ENCODE data around the gene IGF1R. TPM values are rescaled to one million over a fixed set of nuclear protein-coding genes. Genes with fewer than 3 reads are reported as not detected.

The IGF1R gene
- total RNA-seq, 1 donor from 2014 or later: 97.7 TPM

GRCh38 chr15:98874773-98875172 is 226.4 kb downstream of the IGF1R start:
- Histone ChIP-seq H3K4me1 (peaks cover 54% of the 10 kb centered on the region), H3K9me3 (no peaks in the 10 kb centered on the region)

DNA sequence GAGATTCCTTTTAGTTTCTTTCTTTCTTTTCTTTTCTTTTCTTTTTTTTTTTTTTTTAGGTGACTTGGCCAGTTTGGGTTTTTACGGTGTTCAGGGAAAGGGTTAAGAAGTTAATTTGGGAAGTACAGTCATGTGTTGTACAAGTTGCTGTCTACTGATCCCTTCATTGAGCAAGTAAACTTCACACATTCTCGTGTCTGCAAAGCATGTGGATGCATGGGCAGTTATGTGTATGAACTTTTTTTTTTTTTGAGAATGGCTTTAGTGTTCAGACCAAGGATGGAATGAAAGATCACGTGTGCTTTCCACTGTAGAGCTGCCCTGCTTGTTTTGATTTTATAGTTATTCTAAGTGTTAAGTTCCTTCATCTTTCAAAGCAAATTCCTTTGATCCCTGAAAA is 227.0 kb downstream of the IGF1R start:
- intact Hi-C loops (cut with DNase I): no loop called here

More at GRCh38 chr15:98874773-98875172, 226.4 kb downstream of the IGF1R start:
- DNase-seq (ENCODE audit: extremely low spot score in 2 of 2): no peak
- Histone ChIP-seq H3K27me3 (no peaks in the 10 kb centered on the region), H3K36me3 (no peaks in the 10 kb centered on the region), H3K27ac (peak overlapping the region; percentile 49), H3K4me3 (peak overlapping the region in 1 of 2 donors; percentile 6)
- TF ChIP-seq, protein P1, sequence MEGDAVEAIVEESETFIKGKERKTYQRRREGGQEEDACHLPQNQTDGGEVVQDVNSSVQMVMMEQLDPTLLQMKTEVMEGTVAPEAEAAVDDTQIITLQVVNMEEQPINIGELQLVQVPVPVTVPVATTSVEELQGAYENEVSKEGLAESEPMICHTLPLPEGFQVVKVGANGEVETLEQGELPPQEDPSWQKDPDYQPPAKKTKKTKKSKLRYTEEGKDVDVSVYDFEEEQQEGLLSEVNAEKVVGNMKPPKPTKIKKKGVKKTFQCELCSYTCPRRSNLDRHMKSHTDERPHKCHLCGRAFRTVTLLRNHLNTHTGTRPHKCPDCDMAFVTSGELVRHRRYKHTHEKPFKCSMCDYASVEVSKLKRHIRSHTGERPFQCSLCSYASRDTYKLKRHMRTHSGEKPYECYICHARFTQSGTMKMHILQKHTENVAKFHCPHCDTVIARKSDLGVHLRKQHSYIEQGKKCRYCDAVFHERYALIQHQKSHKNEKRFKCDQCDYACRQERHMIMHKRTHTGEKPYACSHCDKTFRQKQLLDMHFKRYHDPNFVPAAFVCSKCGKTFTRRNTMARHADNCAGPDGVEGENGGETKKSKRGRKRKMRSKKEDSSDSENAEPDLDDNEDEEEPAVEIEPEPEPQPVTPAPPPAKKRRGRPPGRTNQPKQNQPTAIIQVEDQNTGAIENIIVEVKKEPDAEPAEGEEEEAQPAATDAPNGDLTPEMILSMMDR (IDR thresholded peaks at IDR 0.05): no peak
- TF ChIP-seq POLR2A (IDR thresholded peaks at IDR 0.05) (no peak), POLR2AphosphoS5 (IDR thresholded peaks at IDR 0.05; ENCODE audit: insufficient read depth in 1 of 2, low read depth in 1 of 2) (peak in 1 of 2 donors; percentile 36)
- intact Hi-C loops (cut with DNase I): no loop called here

DNA sequence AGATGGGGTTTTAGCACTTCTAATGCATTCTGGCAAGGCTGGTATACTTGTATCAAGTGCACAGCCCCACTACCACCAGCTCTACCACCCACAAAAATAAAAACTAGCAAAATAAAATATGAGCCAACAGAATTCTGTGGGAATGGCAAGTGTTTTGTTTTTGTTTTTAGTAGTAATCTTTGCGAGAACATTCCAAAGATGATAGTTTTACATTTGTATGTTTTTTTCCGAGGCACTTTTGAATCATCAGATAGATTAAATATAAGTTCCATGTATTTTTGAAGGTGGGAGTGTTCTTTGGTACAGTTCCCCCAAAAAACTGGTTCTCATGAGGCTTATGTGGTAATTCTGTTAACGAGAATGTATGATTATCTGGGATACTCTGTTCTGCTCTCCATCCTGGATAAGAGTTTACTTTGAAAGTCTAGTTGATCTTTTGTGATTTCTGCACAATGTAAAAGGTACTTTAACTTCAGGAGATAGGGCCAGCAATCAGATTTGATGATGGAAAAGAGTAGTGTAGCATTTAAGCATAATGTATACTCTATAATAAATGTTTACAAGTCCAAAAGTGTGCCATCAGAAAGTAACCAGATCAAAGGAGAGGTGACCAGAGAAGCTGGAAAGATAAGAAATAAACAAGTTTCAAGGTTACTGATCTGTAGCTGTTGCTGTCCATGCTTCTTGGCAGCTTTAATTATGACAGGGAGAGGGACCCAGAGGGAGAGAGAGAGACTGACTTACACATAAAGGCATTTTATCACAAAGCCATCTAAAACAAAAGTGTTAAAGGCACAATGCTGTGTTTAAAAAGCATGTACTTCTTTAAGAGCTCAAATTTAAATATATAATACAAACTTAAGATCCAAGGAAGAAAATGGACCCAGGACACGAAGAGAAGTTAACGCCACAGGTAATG is 228.4 kb downstream of the IGF1R start:
- no peaks in the 10 kb centered on the region for H3K9me3 ChIP-seq
- peaks cover 62% of the 10 kb centered on the region for H3K4me1 ChIP-seq
- TF ChIP-seq POLR2A (IDR thresholded peaks at IDR 0.05) (no peak), POLR2AphosphoS5 (IDR thresholded peaks at IDR 0.05; ENCODE audit: insufficient read depth in 1 of 2, low read depth in 1 of 2) (no peak)
- TF ChIP-seq, protein P1 (IDR thresholded peaks at IDR 0.05): no peak
- no peak overlapping the region for H3K4me3 ChIP-seq
- no peaks in the 10 kb centered on the region for H3K27me3 ChIP-seq
- H3K36me3 ChIP-seq: no peaks in the 10 kb centered on the region
- no peak for DNase-seq (ENCODE audit: extremely low spot score in 2 of 2)
- intact Hi-C loops (cut with DNase I): no loop called here
- peak overlapping the region; percentile 49 for H3K27ac ChIP-seq

More for the DNA sequence above, 227.0 kb downstream of the IGF1R start:
- peaks cover 54% of the 10 kb centered on the region for H3K4me1 ChIP-seq
- no peak for DNase-seq (ENCODE audit: extremely low spot score in 2 of 2)
- H3K27ac ChIP-seq: peak overlapping the region; percentile 49
- H3K4me3 ChIP-seq: no peak overlapping the region
- TF ChIP-seq, protein P1 (IDR thresholded peaks at IDR 0.05): no peak
- no peaks in the 10 kb centered on the region for H3K9me3 ChIP-seq
- H3K27me3 ChIP-seq: no peaks in the 10 kb centered on the region
- no peaks in the 10 kb centered on the region for H3K36me3 ChIP-seq

DNA sequence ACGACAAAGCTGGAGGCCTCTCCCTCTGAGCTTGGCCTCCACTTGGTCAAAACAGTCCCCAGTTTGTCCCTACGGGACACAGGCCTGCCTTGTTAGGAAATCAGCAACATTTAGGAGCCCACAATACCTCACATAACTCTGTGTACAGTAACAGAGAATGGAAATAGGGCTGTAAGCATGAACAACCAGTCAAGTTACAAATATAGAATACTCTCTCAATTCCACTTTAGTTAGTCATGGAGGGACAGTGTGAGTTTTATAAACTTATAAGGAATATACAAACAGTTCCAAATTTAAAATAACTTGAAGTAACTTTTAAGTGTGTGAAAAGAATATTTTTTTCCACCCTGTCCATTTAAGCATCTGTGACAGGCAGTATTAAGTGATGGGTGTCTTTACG is 229.8 kb downstream of the IGF1R start:
- H3K27ac ChIP-seq: peak overlapping the region; percentile 49
- DNase-seq (ENCODE audit: extremely low spot score in 2 of 2): no peak
- H3K36me3 ChIP-seq: no peaks in the 10 kb centered on the region
- no peaks in the 10 kb centered on the region for H3K27me3 ChIP-seq
- no peak overlapping the region for H3K4me3 ChIP-seq
- TF ChIP-seq POLR2AphosphoS5 (IDR thresholded peaks at IDR 0.05; ENCODE audit: insufficient read depth in 1 of 2, low read depth in 1 of 2) (no peak), POLR2A (IDR thresholded peaks at IDR 0.05) (no peak)
- TF ChIP-seq, protein P1 (IDR thresholded peaks at IDR 0.05): no peak
- no peaks in the 10 kb centered on the region for H3K9me3 ChIP-seq
- H3K4me1 ChIP-seq: peaks cover 68% of the 10 kb centered on the region
- intact Hi-C loops (cut with DNase I): no loop called here

DNA sequence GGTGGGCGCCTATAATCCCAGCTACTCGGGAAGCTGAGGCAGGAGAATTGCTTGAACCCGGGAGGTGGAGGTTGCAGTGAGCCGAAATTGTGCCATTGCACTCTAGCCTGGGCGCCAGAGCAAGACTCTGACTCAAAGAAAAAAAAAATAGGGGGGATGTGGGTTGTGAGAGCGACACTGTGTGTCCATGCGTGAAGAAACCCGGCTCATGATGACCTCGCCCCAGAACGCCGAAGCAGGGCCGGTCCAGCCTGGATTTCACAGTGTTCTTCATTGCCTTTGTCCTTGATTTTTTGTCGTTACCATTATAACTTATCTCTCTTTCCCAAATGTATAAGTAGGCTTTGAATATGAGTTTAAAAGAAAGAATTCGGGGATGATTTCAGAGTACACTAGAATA is 230.5 kb downstream of the IGF1R start:
- intact Hi-C loops (cut with DNase I): no loop called here
- no peaks in the 10 kb centered on the region for H3K36me3 ChIP-seq
- no peak overlapping the region for H3K27ac ChIP-seq
- H3K9me3 ChIP-seq: no peaks in the 10 kb centered on the region
- TF ChIP-seq, protein P1 (IDR thresholded peaks at IDR 0.05): no peak
- no peak for TF ChIP-seq POLR2A (IDR thresholded peaks at IDR 0.05)
- no peak for TF ChIP-seq POLR2AphosphoS5 (IDR thresholded peaks at IDR 0.05; ENCODE audit: insufficient read depth in 1 of 2, low read depth in 1 of 2)
- H3K27me3 ChIP-seq: no peaks in the 10 kb centered on the region
- DNase-seq (ENCODE audit: extremely low spot score in 2 of 2): no peak
- H3K4me1 ChIP-seq: peaks cover 68% of the 10 kb centered on the region
- H3K4me3 ChIP-seq: no peak overlapping the region
